GM23338 (cell line): Measurements from ENCODE around the gene PPP2R2B. TPM values are rescaled to one million over a fixed set of nuclear protein-coding genes. Genes with fewer than 3 reads are reported as not detected.
A peak's percentile ranks its signal among the peaks of the same experiment; 100 is the strongest.

Experiments
- ATAC-seq: fragments of 200-7000 bp; cut with Tn5 transposase; 3 replicates; pipeline ENCODE4 v1.9.1; 2020
- DNase-seq: peaks from one replicate; pipeline ENCODE4 v3.0.0-alpha.2; 2015; ENCODE audit warnings: low spot score
- H2AFZ ChIP-seq: fragments of 200-600 bp; sonication (generic); 2 replicates; pipeline ENCODE4 v1.8.0; 2016; ENCODE audit warnings: antibody characterized with exemption, mild to moderate bottlenecking, moderate library complexity
- H3F3A ChIP-seq: fragments of 200-600 bp; sonication (generic); replicated peaks from 2 replicates; pipeline ENCODE4 v1.8.0; 2017; ENCODE audit warnings: antibody characterized with exemption, mixed run types, low read depth
- H3K27ac ChIP-seq: fragments of 200-600 bp; sonication (generic); 2 replicates; pipeline ENCODE4 v1.6.1; 2016; ENCODE audit warnings: low read depth
- H3K27me3 ChIP-seq: fragments of 200-600 bp; sonication (generic); 2 replicates; pipeline ENCODE4 v1.8.0; 2016; ENCODE audit warnings: mild to moderate bottlenecking, mixed run types, moderate library complexity; ENCODE audit not compliant: insufficient read depth
- H3K36me3 ChIP-seq: fragments of 200-600 bp; sonication (generic); 2 replicates; pipeline ENCODE4 v1.8.0; 2016; ENCODE audit warnings: mild to moderate bottlenecking; ENCODE audit not compliant: insufficient read depth
- H3K4me1 ChIP-seq: fragments of 200-600 bp; sonication (generic); 2 replicates; pipeline ENCODE4 v1.8.0; 2016; ENCODE audit warnings: mild to moderate bottlenecking, moderate library complexity; ENCODE audit not compliant: insufficient read depth
- H3K4me2 ChIP-seq: fragments of 200-600 bp; sonication (generic); 2 replicates; pipeline ENCODE4 v1.7.1; 2017; ENCODE audit warnings: mixed run types
- H3K4me3 ChIP-seq: fragments of 200-600 bp; sonication (generic); 2 replicates; pipeline ENCODE4 v1.6.1; 2016; ENCODE audit warnings: mixed run types
- H3K79me2 ChIP-seq: fragments of 200-600 bp; sonication (generic); replicated peaks from 2 replicates; pipeline ENCODE4 v1.8.0; 2017; ENCODE audit warnings: mild to moderate bottlenecking; ENCODE audit not compliant: insufficient read depth
- H3K9me2 ChIP-seq: fragments of 200-600 bp; sonication (generic); 2 replicates; pipeline ENCODE4 v1.8.0; 2017; ENCODE audit not compliant: insufficient read depth
- H4K20me1 ChIP-seq: fragments of 200-600 bp; sonication (generic); replicated peaks from 2 replicates; pipeline ENCODE4 v1.8.0; 2017; ENCODE audit warnings: mild to moderate bottlenecking; ENCODE audit not compliant: insufficient read depth
- H3K27ac Mint-ChIP-seq: 2 replicates; pipeline ENCODE4 v1.8.0; 2020; ENCODE audit warnings: inconsistent platforms, mild to moderate bottlenecking, moderate library complexity, mixed read lengths
- H3K27me3 Mint-ChIP-seq: 3 replicates; pipeline ENCODE4 v1.8.0; 2022; ENCODE audit warnings: low read depth, mild to moderate bottlenecking, moderate library complexity, mixed read lengths, inconsistent platforms; ENCODE audit not compliant: insufficient read depth, poor library complexity
- H3K36me3 Mint-ChIP-seq: 3 replicates; pipeline ENCODE4 v1.8.0; 2021; ENCODE audit warnings: low read depth, mild to moderate bottlenecking, inconsistent platforms, moderate library complexity, mixed read lengths
- H3K4me1 Mint-ChIP-seq: 3 replicates; pipeline ENCODE4 v1.8.0; 2020; ENCODE audit warnings: mild to moderate bottlenecking, inconsistent platforms, mixed read lengths
- H3K4me3 Mint-ChIP-seq: 3 replicates; pipeline ENCODE4 v1.8.0; 2021; ENCODE audit warnings: moderate library complexity, mild to moderate bottlenecking, inconsistent platforms, mixed read lengths
- H3K9me3 Mint-ChIP-seq: 3 replicates; pipeline ENCODE4 v1.8.0; 2020; ENCODE audit warnings: moderate library complexity, mild to moderate bottlenecking, inconsistent platforms, mixed read lengths
- EZH2 ChIP-seq: fragments of 200-600 bp; sonication (generic); IDR thresholded peaks from one replicate; pipeline ENCODE4 v1.8.0; 2017; ENCODE audit warnings: antibody characterized with exemption, mild to moderate bottlenecking, low read depth; ENCODE audit not compliant: unreplicated experiment
- POLR2AphosphoS5 ChIP-seq: IDR thresholded peaks from 2 replicates; pipeline ENCODE4 v1.6.1; 2016; ENCODE audit warnings: antibody characterized with exemption, low read depth
- STAT1 ChIP-seq: IDR thresholded peaks from one replicate; pipeline ENCODE4 v1.6.1; 2016; ENCODE audit warnings: antibody characterized with exemption; ENCODE audit not compliant: unreplicated experiment
- ZNF114 ChIP-seq: fragments of 250-450 bp; sonication (Bioruptor Pico); IDR thresholded peaks from 2 replicates; pipeline ENCODE4 v1.5.0; 2020; ENCODE audit warnings: mild to moderate bottlenecking, moderate library complexity
- ZNF331 ChIP-seq: fragments of 250-450 bp; sonication (Bioruptor Pico); IDR thresholded peaks from 2 replicates; pipeline ENCODE4 v1.5.0; 2020; ENCODE audit warnings: low read depth, mild to moderate bottlenecking, moderate library complexity
- ZNF462 ChIP-seq: fragments of 250-450 bp; sonication (Bioruptor Pico); IDR thresholded peaks from 2 replicates; pipeline ENCODE4 v1.5.0; 2020; ENCODE audit warnings: mild to moderate bottlenecking, moderate library complexity
- polyA plus RNA-seq: library from polyadenylated mRNA; unstranded; fragments of >200 nt; fragmentation: Nextera tagmentation; extraction: Ambion mirVana; gene quantifications from 2 replicates; pipeline ENCODE4 v1.2.1, GENCODE V29; 2016
- total RNA-seq: library from RNA; depleted of rRNA; stranded (reverse); fragments of >200 nt; shearing (Covaris generic); gene quantifications from 2 replicates; pipeline ENCODE4 v1.2.3, GENCODE V29; 2014

The PPP2R2B gene
- total and polyA plus RNA-seq, 2 experiments from 2014 or later = 21.3 to 33.9 TPM

DNA sequence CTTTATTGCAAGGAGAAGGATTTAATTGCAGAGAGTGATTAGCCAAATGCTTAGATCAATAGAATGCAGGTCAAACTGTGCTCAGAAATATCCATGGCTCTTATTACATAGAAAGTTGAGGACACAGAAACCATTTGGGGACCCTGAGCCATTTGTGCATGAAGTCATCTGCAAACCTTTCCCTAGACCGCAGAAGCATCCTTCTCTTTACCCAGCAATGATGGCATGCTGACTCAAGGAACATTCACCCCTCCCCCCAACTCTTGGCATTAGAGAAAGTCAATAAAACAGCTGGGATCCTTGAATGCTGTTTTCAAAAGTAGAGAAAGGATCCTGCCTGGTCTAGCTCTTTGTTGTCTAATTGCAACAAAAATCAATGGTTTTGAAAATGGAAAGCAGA is 73.5 kb downstream of the PPP2R2B start:
- H3K4me1 Mint-ChIP-seq = peaks cover 61% of the 10 kb centered on the region
- H4K20me1 ChIP-seq = no peaks in the 10 kb centered on the region
- no peak overlapping the region for H2AFZ ChIP-seq
- ATAC-seq (peak; percentile 59), DNase-seq (peak; percentile 62)
- H3K36me3 ChIP-seq = no peaks in the 10 kb centered on the region
- H3K27me3 Mint-ChIP-seq = peaks cover 4% of the 10 kb centered on the region
- H3K27me3 ChIP-seq = no peaks in the 10 kb centered on the region
- no peak overlapping the region for H3K27ac ChIP-seq
- peak overlapping the region; percentile 41 for H3K4me2 ChIP-seq
- H3K4me3 Mint-ChIP-seq = peak overlapping the region; percentile 24; the same call in 1 of the 3 replicates
- H3F3A ChIP-seq = no peaks in the 10 kb centered on the region
- no peak overlapping the region for H3K27ac Mint-ChIP-seq
- peaks cover 57% of the 10 kb centered on the region for H3K4me1 ChIP-seq
- H3K9me3 Mint-ChIP-seq = no peaks in the 10 kb centered on the region
- H3K4me3 ChIP-seq = no peak overlapping the region
- TF ChIP-seq ZNF462 (CRISPR knock-in tag) (0 out of 2 replicates have a peak, but pooled peaks have one; percentile 6), POLR2AphosphoS5 (no peak), EZH2 (no peak)
- H3K79me2 ChIP-seq = no peaks in the 10 kb centered on the region
- peaks cover 11% of the 10 kb centered on the region; the same call in 1 of the 2 replicates for H3K9me2 ChIP-seq
- peaks cover 8% of the 10 kb centered on the region; the same call in 2 of the 3 replicates for H3K36me3 Mint-ChIP-seq

- Histone ChIP-seq H3K4me1 (peaks cover 65% of the 10 kb centered on the region), H3K36me3 (no peaks in the 10 kb centered on the region), H4K20me1 (no peaks in the 10 kb centered on the region), H3K27ac (no peak overlapping the region), H2AFZ (no peak overlapping the region), H3F3A (no peaks in the 10 kb centered on the region; the same call in 1 of the 2 replicates), H3K79me2 (no peaks in the 10 kb centered on the region), H3K4me3 (no peak overlapping the region), H3K27me3 (no peaks in the 10 kb centered on the region), H3K9me2 (peaks cover under 1% of the 10 kb centered on the region; the same call in 1 of the 2 replicates), H3K4me2 (no peak overlapping the region)
- no peaks in the 10 kb centered on the region for H3K9me3 Mint-ChIP-seq
- peaks cover 70% of the 10 kb centered on the region for H3K4me1 Mint-ChIP-seq
- no peak for ATAC-seq
- H3K27me3 Mint-ChIP-seq = peaks cover 4% of the 10 kb centered on the region
- H3K4me3 Mint-ChIP-seq = no peak overlapping the region
- H3K36me3 Mint-ChIP-seq = no peaks in the 10 kb centered on the region
- no peak for DNase-seq
- H3K27ac Mint-ChIP-seq = no peak overlapping the region
- TF ChIP-seq POLR2AphosphoS5 (no peak), ZNF114 (CRISPR knock-in tag) (no peak), STAT1 (no peak), ZNF462 (CRISPR knock-in tag) (no peak), ZNF331 (CRISPR knock-in tag) (no peak)
Observed at GRCh38 chr5:146802945-146803522, 75.5 kb downstream of the PPP2R2B start.
